Astrocyte (in vitro differentiated cells and primary cell): ENCODE measurements around the gene PCK2. TPM values are rescaled to one million over a fixed set of nuclear protein-coding genes. Genes with fewer than 3 reads are reported as not detected.

ENCODE experiments used
- DNase-seq: peaks from one replicate; pipeline ENCODE4 v3.0.0-alpha.2; 2010; ENCODE audit warnings: low read depth
- FAIRE-seq: peaks from 2 replicates; lab custom pipeline; 2011; peaks lifted over from hg19 to GRCh38; lab: Jason Lieb, UNC
- H2AFZ ChIP-seq: 2 replicates; pipeline ENCODE4 v1.6.0; 2012; ENCODE audit warnings: low read depth, low read length, inconsistent platforms
- H3K27ac ChIP-seq: 2 replicates; pipeline ENCODE4 v1.5.1; 2011; ENCODE audit warnings: low read depth, low read length, inconsistent platforms
- H3K27me3 ChIP-seq: 2 replicates; pipeline ENCODE4 v1.6.0; 2011; ENCODE audit warnings: low read length, inconsistent platforms; ENCODE audit not compliant: insufficient read depth
- H3K36me3 ChIP-seq: 2 replicates; pipeline ENCODE4 v1.5.1; 2011; ENCODE audit warnings: low read length, inconsistent platforms; ENCODE audit not compliant: insufficient read depth
- H3K4me1 ChIP-seq: 2 replicates; pipeline ENCODE4 v1.5.1; 2011; ENCODE audit warnings: low read length, inconsistent platforms; ENCODE audit not compliant: insufficient read depth
- H3K4me2 ChIP-seq: 2 replicates; pipeline ENCODE4 v1.6.0; 2012; ENCODE audit warnings: low read length, inconsistent platforms
- H3K4me3 ChIP-seq: 2 replicates; pipeline ENCODE4 v1.5.1; 2011; ENCODE audit warnings: low read depth, mild to moderate bottlenecking, low read length, inconsistent platforms; ENCODE audit not compliant: insufficient read depth
- H3K79me2 ChIP-seq: 2 replicates; pipeline ENCODE4 v1.6.0; 2012; ENCODE audit warnings: mild to moderate bottlenecking, low read length, inconsistent platforms; ENCODE audit not compliant: insufficient read depth
- H3K9ac ChIP-seq: 2 replicates; pipeline ENCODE4 v1.6.0; 2012; ENCODE audit warnings: mild to moderate bottlenecking, low read length, inconsistent platforms
- H3K9me3 ChIP-seq: 2 replicates; pipeline ENCODE4 v1.5.1; 2012; ENCODE audit warnings: low read depth, mild to moderate bottlenecking, low read length, inconsistent platforms; ENCODE audit not compliant: insufficient read depth
- H4K20me1 ChIP-seq: 2 replicates; pipeline ENCODE4 v1.6.0; 2012; ENCODE audit warnings: low read length, inconsistent platforms; ENCODE audit not compliant: insufficient read depth
- H3K27ac Mint-ChIP-seq: one replicate; pipeline ENCODE4 v1.8.0; 2021; ENCODE audit warnings: mild to moderate bottlenecking, mixed read lengths; ENCODE audit not compliant: unreplicated experiment
- H3K27me3 Mint-ChIP-seq: one replicate; pipeline ENCODE4 v1.8.0; 2021; ENCODE audit warnings: low read depth, mixed read lengths; ENCODE audit not compliant: unreplicated experiment
- H3K36me3 Mint-ChIP-seq: one replicate; pipeline ENCODE4 v1.8.0; 2021; ENCODE audit warnings: low read depth, mixed read lengths; ENCODE audit not compliant: unreplicated experiment
- H3K4me1 Mint-ChIP-seq: one replicate; pipeline ENCODE4 v1.8.0; 2021; ENCODE audit warnings: low read depth, mixed read lengths; ENCODE audit not compliant: unreplicated experiment
- H3K4me3 Mint-ChIP-seq: one replicate; pipeline ENCODE4 v1.8.0; 2021; ENCODE audit warnings: mild to moderate bottlenecking, moderate library complexity, mixed read lengths; ENCODE audit not compliant: unreplicated experiment
- H3K9me3 Mint-ChIP-seq: one replicate; pipeline ENCODE4 v1.8.0; 2021; ENCODE audit warnings: mild to moderate bottlenecking, mixed read lengths; ENCODE audit not compliant: unreplicated experiment
- EZH2 ChIP-seq: IDR thresholded peaks from 2 replicates; pipeline ENCODE4 v1.6.1; 2012; ENCODE audit warnings: mild to moderate bottlenecking, low read length, inconsistent platforms; ENCODE audit not compliant: insufficient read depth
- total RNA-seq: library from RNA; stranded (reverse); gene quantifications from 2 replicates; pipeline ENCODE4 v1.2.1, GENCODE V29; 2021
- TF ChIP-seq, protein P1 (sequence below): IDR thresholded peaks from 2 replicates; pipeline ENCODE4 v1.5.1; 2011; ENCODE audit warnings: low read depth, mild to moderate bottlenecking, inconsistent platforms, low read length, moderate library complexity; ENCODE audit not compliant: insufficient read depth

The PCK2 gene
- total RNA-seq, 1 donor from 2014 or later, result 73.8 TPM

DNA sequence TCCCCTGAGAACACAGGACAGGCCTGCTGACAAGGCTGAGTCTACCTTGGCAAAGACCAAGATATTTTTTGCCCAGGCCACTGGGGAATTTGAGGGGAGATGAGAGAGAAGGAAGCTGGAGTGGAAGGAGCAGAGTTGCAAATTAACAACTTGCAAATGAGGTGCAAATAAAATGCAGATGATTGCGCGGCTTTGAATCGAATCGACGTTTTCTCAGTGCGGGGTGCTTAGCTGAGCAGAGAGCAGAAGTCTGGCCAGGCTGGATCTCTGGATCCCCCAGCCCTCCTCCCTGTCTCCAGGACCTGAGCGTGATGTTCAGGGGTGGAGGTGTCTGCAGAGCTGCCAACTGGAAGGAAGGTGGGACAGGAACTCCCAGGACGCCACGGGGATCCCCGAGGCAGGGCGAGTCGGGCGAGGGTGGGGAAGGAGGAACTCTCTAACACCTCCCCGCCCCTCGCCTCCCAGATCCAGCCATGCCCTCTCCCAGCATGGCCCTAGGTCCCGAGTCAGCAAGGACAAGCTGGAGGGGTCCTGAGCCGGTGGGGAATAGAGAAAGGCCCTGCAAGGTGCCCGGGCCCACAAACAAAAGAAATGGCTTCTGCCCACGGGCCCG, 42.8 kb upstream of the PCK2 start:
- peaks cover 62% of the 10 kb centered on the region for H3K27me3 Mint-ChIP-seq
- no peak for FAIRE-seq
- Histone ChIP-seq H3K79me2 (no peaks in the 10 kb centered on the region), H3K27ac (no peak overlapping the region), H3K9me3 (no peaks in the 10 kb centered on the region), H2AFZ (peak overlapping the region; percentile 91), H4K20me1 (peaks cover 4% of the 10 kb centered on the region), H3K4me2 (peak overlapping the region; percentile 99), H3K4me1 (no peaks in the 10 kb centered on the region), H3K4me3 (peak overlapping the region; percentile 58), H3K9ac (peak overlapping the region; percentile 74), H3K27me3 (peaks cover 21% of the 10 kb centered on the region), H3K36me3 (no peaks in the 10 kb centered on the region)
- peaks cover 2% of the 10 kb centered on the region for H3K9me3 Mint-ChIP-seq
- no peak for TF ChIP-seq EZH2
- TF ChIP-seq, protein P1, sequence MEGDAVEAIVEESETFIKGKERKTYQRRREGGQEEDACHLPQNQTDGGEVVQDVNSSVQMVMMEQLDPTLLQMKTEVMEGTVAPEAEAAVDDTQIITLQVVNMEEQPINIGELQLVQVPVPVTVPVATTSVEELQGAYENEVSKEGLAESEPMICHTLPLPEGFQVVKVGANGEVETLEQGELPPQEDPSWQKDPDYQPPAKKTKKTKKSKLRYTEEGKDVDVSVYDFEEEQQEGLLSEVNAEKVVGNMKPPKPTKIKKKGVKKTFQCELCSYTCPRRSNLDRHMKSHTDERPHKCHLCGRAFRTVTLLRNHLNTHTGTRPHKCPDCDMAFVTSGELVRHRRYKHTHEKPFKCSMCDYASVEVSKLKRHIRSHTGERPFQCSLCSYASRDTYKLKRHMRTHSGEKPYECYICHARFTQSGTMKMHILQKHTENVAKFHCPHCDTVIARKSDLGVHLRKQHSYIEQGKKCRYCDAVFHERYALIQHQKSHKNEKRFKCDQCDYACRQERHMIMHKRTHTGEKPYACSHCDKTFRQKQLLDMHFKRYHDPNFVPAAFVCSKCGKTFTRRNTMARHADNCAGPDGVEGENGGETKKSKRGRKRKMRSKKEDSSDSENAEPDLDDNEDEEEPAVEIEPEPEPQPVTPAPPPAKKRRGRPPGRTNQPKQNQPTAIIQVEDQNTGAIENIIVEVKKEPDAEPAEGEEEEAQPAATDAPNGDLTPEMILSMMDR, result no peak
- no peak overlapping the region for H3K27ac Mint-ChIP-seq
- H3K4me3 Mint-ChIP-seq, result peak overlapping the region; percentile 75
- DNase-seq, result no peak
- no peaks in the 10 kb centered on the region for H3K36me3 Mint-ChIP-seq
- peaks cover 2% of the 10 kb centered on the region for H3K4me1 Mint-ChIP-seq

DNA sequence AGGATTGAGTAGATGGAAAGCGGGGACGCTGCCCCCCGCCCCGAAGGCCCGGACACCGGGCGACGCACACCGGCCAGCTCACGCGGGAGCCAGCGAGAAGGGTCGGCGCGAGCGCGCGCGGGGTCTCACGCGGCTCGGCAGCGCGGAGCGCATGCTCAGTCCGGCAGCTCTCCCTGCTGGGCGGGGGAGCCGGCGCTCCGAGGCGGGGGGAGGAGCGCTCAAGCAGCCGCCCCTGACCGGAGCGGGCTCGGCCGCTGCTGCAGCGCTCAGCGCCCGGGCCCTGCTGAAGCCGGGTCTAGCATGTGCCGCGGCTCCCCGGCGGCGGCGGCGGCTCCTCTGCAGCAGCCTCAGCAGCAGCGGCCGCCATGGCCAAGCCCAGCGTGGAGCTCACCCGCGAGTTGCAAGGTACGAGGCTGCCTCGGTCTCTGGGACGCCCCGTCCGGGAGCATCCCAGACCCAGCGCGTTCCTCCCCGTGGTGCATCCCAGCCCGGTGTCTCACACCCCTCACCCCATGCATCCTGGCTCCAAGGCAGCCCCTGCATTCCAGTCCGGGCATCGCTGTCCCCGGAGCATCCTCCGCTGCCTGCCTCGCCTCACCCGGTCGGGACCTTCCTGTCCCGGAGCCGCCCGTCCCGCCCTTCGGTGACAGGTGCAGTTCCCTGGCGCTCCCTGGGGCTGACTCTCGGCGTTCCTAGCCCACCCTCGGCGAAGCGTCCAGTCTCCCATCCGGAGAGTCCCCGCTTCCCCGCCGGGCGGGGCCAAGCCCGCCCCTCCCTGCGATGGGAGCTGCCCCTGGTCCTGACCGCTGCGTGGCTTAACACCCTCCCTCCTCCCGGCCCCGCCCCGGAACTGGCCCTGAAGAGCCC, 42.1 kb upstream of the PCK2 start, which contains the start of gene CARMIL3:
Gene CARMIL3, plus strand, starts transcription at position 221 of the 867 bp plus-strand sequence. Its CDS starts 145 bp downstream, at position 366.
- no peak for TF ChIP-seq EZH2
- TF ChIP-seq, protein P1, result no peak
- peaks cover 4% of the 10 kb centered on the region for H4K20me1 ChIP-seq
- peak within 1 kb of the TSS; percentile 99 for H3K4me2 ChIP-seq
- H3K36me3 ChIP-seq, result no peaks in the 10 kb centered on the region
- H3K4me3 ChIP-seq, result peak within 1 kb of the TSS; percentile 58
- Mint-ChIP-seq H3K27me3 (peaks cover 67% of the 10 kb centered on the region), H3K4me3 (peak within 1 kb of the TSS; percentile 83), H3K27ac (no peak within 1 kb of the TSS), H3K36me3 (no peaks in the 10 kb centered on the region), H3K9me3 (peaks cover 2% of the 10 kb centered on the region), H3K4me1 (peaks cover 2% of the 10 kb centered on the region)
- DNase-seq (peak; percentile 18), FAIRE-seq (no peak)
- peak within 1 kb of the TSS; percentile 74 for H3K9ac ChIP-seq
- no peaks in the 10 kb centered on the region for H3K9me3 ChIP-seq
- H2AFZ ChIP-seq, result peak within 1 kb of the TSS; percentile 91
- no peaks in the 10 kb centered on the region for H3K4me1 ChIP-seq
- H3K27me3 ChIP-seq, result peaks cover 21% of the 10 kb centered on the region
- no peak within 1 kb of the TSS for H3K27ac ChIP-seq
- H3K79me2 ChIP-seq, result no peaks in the 10 kb centered on the region
